Calu3 (cell line): ENCODE data around the gene ABL2. TPM values are rescaled to one million over a fixed set of nuclear protein-coding genes. Genes with fewer than 3 reads are reported as not detected.
A peak's percentile ranks its signal among the peaks of the same experiment; 100 is the strongest.

Experiments
- BruUV-seq: library from RNA; stranded (reverse); fragments of 400-500 nt; replicated peaks from 2 replicates; lab custom pipeline; 2021; lab: Mats Ljungman, UMichigan
- CTCF ChIA-PET: fragments of 300-600 bp; sonication (Branson Sonifier 250); formaldehyde crosslinking; loops from one replicate; lab custom pipeline; 2022; ENCODE audit warnings: antibody characterized with exemption; lab: Charles Lee
- DNase-seq: peaks from one replicate; pipeline ENCODE4 v3.0.0; 2022
- H3K27ac Mint-ChIP-seq: one replicate; pipeline ENCODE4 v1.8.0; 2022; ENCODE audit warnings: mixed read lengths; ENCODE audit not compliant: unreplicated experiment
- H3K27me3 Mint-ChIP-seq: one replicate; pipeline ENCODE4 v1.8.0; 2022; ENCODE audit warnings: mixed read lengths; ENCODE audit not compliant: unreplicated experiment
- H3K36me3 Mint-ChIP-seq: one replicate; pipeline ENCODE4 v1.8.0; 2022; ENCODE audit warnings: mild to moderate bottlenecking, moderate library complexity, mixed read lengths; ENCODE audit not compliant: insufficient read depth, unreplicated experiment
- H3K4me1 Mint-ChIP-seq: one replicate; pipeline ENCODE4 v1.8.0; 2022; ENCODE audit warnings: mild to moderate bottlenecking, low read depth, mixed read lengths; ENCODE audit not compliant: unreplicated experiment
- H3K4me3 Mint-ChIP-seq: one replicate; pipeline ENCODE4 v1.8.0; 2022; ENCODE audit warnings: mild to moderate bottlenecking, low read depth, moderate library complexity, mixed read lengths; ENCODE audit not compliant: unreplicated experiment
- H3K9me3 Mint-ChIP-seq: one replicate; pipeline ENCODE4 v1.8.0; 2022; ENCODE audit warnings: low read depth, mixed read lengths; ENCODE audit not compliant: unreplicated experiment
- CTCF ChIP-seq: fragments of 200-600 bp; IDR thresholded peaks from one replicate; pipeline ENCODE4 v1.8.0; 2022; ENCODE audit warnings: antibody characterized with exemption; ENCODE audit not compliant: unreplicated experiment
- intact Hi-C: fragments of 100-400 bp; cut with micrococcal nuclease; formaldehyde crosslinking; loops from one replicate; pipeline ENCODE4 v1.10.0; 2022; ENCODE audit not compliant: unreplicated experiment
- total RNA-seq: library from RNA; stranded (reverse); gene quantifications from 2 replicates; pipeline ENCODE4 v1.2.3, GENCODE V29; 2022

Gene ABL2
- total RNA-seq, 1 experiment from 2014 or later, result 47.8 TPM

- Mint-ChIP-seq H3K4me3 (no peak overlapping the region), H3K27ac (no peak overlapping the region), H3K4me1 (no peaks in the 10 kb centered on the region), H3K27me3 (no peaks in the 10 kb centered on the region), H3K36me3 (peaks cover 47% of the 10 kb centered on the region), H3K9me3 (no peaks in the 10 kb centered on the region)
- no peak for DNase-seq
- no TSS peak for BruUV-seq
- TF ChIP-seq CTCF, result no peak
- CTCF ChIA-PET, result interaction anchor here (0.6 kb wide), 1 partner anchor 62 kb away, joined by 4 read pairs; no protein-coding TSS in a partner anchor
- intact Hi-C loops, result no loop called here
These were observed 127.9 kb downstream of the ABL2 start for GRCh38 chr1:179101566-179101965.

- H3K9me3 Mint-ChIP-seq, result no peaks in the 10 kb centered on the region
- no peak for TF ChIP-seq CTCF
- H3K27me3 Mint-ChIP-seq, result no peaks in the 10 kb centered on the region
- no peak overlapping the region for H3K4me3 Mint-ChIP-seq
- no TSS peak for BruUV-seq
- no peak for DNase-seq
- intact Hi-C loops, result no loop called here
- H3K27ac Mint-ChIP-seq, result no peak overlapping the region
- peaks cover 52% of the 10 kb centered on the region for H3K36me3 Mint-ChIP-seq
- CTCF ChIA-PET, result no interaction called here
- no peaks in the 10 kb centered on the region for H3K4me1 Mint-ChIP-seq
These were observed 129.6 kb downstream of the ABL2 start for GRCh38 chr1:179099891-179100290.

- no peak for DNase-seq
- H3K4me3 Mint-ChIP-seq, result no peak overlapping the region
- intact Hi-C loops, result no loop called here
- H3K27ac Mint-ChIP-seq, result no peak overlapping the region
- BruUV-seq, result no TSS peak
- TF ChIP-seq CTCF, result no peak
- H3K36me3 Mint-ChIP-seq, result peaks cover 56% of the 10 kb centered on the region
- no peaks in the 10 kb centered on the region for H3K9me3 Mint-ChIP-seq
- no peaks in the 10 kb centered on the region for H3K27me3 Mint-ChIP-seq
- H3K4me1 Mint-ChIP-seq, result peaks cover 7% of the 10 kb centered on the region
- CTCF ChIA-PET, result interaction anchor here (1.7 kb wide), 1 partner anchor 80 kb away, joined by 3 read pairs; no protein-coding TSS in a partner anchor
These were observed 133.6 kb downstream of the ABL2 start for GRCh38 chr1:179095924-179096323.

GRCh38 chr1:179095377-179095776, 134.1 kb downstream of the ABL2 start:
- no peaks in the 10 kb centered on the region for H3K9me3 Mint-ChIP-seq
- intact Hi-C loops, result no loop called here
- TF ChIP-seq CTCF, result no peak
- TSS peak; percentile 90 for BruUV-seq
- no peak for DNase-seq
- peaks cover 8% of the 10 kb centered on the region for H3K4me1 Mint-ChIP-seq
- CTCF ChIA-PET, result interaction anchor here (1.7 kb wide), 1 partner anchor 80 kb away, joined by 3 read pairs; no protein-coding TSS in a partner anchor
- no peak overlapping the region for H3K27ac Mint-ChIP-seq
- peaks cover 56% of the 10 kb centered on the region for H3K36me3 Mint-ChIP-seq
- no peak overlapping the region for H3K4me3 Mint-ChIP-seq
- H3K27me3 Mint-ChIP-seq, result no peaks in the 10 kb centered on the region
